Stimulated activated CD4-positive, alpha-beta T cell treated with anti-CD3 and anti-CD28 coated beads, Interleukin-2, amount 100 ng/mL, for 4 hours (primary cell): ENCODE results near the gene GRAPL.
"Not testable (repeated sequence)": the region's sequence is repeated elsewhere in the genome, so short reads cannot be mapped to it uniquely, and the experiment has no call there.

Source experiments
- DNase-seq: peaks from one replicate; pipeline ENCODE4 v3.0.0-alpha.2; 2020; ENCODE audit warnings: low read depth

Gene GRAPL

DNA sequence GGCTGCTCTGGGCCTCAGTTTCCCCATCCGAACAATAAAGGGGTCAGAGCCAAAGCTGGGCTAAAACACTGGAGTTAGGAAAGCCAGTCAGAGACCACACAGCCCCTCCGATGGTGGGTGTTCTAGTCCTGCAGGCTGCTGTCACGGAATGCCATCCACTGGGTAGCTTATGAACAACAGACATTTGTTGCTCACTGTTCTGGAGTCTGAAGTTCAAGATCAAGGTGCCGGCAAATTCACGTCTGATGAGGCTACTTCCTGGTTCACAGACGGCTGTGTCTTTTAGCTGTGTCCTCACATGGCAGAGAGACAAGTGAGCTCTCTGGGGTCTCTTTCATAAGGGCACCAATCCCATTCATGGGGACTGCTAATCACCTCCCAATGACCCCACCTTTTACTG lies 9.2 kb downstream of the GRAPL start:
- not testable (repeated sequence) for DNase-seq

DNA sequence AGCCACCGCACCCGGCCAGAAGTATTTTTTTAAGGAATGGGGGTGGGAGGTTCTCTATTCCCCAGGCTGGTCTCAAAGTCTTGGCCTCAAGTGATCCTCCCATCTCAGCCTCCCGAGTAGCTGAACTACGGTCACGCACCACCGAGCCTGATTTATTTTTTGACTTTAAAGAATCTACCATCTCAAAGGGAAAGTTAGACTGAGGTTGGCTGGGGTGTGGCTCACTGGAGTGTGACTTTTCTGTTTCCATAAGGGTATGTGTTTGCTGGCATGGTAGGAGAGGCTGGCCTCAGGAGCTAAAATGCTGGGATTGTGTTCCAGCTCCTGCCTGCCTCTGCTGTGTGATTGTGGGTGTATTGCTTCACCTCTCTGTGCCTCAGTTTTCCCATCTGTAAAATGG lies 10.6 kb downstream of the GRAPL start:
- DNase-seq, result not testable (repeated sequence)

DNA sequence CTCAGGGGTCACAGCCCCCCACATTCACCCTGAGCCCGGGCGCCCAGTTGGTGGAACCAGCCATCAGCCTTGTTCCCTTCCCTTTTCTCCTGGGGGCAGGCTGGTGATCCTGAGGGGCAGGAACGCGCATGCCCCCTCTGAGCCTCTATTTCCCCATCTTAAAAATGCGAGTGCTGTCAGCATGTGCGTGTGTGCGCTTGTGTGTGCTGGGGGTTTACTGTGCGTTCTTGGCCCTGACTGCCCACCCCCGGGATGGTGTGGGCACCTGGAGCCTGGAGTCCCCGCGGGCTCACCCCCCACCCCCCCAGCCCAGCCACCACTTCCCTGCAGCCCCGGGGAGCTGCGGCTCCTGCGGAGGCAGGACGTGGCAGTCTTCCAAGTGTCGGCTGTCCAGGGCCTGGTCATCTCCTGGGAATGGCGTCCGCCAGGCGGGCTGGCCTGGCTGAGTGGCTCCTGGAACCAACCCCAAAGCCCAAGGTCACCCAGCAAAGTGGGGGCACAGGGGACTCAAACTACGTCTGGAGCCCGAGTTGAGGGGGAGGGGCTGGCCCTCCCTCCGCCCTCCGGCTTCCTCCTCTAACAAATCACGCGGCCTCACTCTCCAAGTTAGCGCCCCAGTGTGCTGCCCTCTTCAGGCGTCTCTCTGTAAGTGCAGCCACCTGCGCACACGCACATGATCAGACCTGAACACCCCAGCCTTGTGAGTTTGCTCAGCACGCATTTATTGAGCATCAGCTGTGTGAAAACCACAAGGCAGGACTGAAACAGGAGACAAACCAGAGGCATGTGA lies 14.2 kb downstream of the GRAPL start:
- DNase-seq, result not testable (repeated sequence)

DNA sequence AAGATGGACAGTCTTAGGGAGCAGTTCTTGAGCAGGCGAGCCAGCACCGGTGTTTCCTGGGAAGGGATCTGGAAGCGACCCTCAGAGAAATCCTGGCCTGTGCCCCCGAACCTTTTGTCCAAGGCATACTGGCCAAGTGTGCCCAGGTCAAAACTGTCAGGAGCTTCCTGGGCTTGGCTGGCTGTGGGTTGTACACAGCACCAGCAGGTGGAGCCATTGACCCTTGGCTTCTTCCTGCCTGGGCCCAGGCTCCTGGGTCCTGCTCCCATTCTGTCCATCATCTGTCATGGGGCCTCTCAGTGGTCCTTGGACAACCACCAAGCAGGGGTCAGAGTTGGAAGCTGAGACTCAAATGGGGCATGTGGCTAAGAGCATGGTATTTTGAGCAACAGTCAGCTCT lies 15.0 kb downstream of the GRAPL start:
- DNase-seq, result not testable (repeated sequence)

DNA sequence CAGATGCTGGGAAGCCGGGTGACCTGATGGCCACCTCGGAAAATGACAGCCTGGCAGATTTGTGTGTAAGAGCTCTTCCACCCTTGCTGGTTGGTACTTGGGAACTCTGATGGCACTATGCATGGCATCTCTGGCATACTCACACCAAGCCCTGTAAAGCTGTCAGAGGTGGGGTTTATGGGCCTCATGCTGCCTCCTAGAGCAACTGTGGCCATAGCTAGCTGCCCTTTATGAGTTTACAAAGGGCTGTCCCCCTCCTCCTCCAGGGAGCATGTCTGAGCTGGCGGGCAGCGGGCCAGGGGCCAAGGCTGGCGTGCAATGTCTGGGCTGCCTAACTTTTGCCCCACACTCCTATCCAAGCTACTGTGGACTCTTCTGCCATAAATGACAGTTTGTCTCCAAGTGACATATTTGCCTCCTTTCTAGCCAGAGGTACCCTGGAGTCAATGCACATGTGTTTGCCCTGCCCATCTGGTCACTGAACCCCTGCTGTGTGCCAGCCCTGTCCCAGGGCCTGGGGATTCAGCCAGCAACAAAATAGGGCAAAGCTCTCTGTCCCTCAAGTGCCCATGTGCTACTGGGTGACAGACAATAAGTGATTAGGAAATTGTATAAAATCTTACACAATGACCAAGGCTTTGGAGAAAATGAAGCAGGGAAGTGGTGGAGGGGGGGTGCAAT lies 15.8 kb downstream of the GRAPL start:
- DNase-seq, result not testable (repeated sequence)

DNA sequence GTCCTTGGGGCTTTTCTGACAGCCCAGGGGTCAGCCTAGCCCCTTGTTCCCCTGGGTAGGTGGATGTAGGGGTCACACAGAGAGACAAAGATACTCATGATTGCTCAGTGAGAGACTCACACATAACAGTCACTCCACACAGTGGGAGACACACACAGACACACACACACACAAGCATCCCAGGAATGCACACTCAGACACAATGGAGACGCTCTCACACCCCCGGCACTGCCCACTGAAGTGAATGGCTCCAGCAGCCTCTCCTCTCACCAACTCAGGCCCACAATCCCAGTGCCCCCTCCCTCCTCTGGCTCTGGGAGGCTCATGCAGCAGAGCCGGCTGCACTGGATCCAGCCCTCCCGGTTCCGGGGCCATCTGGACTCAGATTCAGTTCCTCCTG lies 17.0 kb downstream of the GRAPL start:
- not testable (repeated sequence) for DNase-seq

DNA sequence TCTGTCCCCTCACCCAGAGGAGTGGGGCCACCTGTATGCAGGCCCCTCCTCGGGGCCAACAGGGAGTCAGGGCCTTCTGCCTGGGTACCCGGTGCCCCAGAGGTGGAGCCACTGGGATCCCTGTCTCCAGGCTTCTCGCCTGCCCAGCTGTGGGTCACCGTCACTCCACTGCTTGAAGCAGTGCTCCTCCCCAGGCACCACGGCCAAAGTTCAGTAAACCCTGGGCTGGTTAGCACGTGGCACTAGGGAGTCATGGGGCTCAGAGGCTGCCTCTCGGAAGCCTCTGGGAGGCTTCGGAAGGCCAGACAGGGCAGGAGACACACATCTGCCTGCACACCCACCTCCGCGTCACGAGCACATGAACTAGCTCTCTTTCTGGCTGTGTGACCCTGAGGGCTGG lies 18.1 kb downstream of the GRAPL start:
- not testable (repeated sequence) for DNase-seq

DNA sequence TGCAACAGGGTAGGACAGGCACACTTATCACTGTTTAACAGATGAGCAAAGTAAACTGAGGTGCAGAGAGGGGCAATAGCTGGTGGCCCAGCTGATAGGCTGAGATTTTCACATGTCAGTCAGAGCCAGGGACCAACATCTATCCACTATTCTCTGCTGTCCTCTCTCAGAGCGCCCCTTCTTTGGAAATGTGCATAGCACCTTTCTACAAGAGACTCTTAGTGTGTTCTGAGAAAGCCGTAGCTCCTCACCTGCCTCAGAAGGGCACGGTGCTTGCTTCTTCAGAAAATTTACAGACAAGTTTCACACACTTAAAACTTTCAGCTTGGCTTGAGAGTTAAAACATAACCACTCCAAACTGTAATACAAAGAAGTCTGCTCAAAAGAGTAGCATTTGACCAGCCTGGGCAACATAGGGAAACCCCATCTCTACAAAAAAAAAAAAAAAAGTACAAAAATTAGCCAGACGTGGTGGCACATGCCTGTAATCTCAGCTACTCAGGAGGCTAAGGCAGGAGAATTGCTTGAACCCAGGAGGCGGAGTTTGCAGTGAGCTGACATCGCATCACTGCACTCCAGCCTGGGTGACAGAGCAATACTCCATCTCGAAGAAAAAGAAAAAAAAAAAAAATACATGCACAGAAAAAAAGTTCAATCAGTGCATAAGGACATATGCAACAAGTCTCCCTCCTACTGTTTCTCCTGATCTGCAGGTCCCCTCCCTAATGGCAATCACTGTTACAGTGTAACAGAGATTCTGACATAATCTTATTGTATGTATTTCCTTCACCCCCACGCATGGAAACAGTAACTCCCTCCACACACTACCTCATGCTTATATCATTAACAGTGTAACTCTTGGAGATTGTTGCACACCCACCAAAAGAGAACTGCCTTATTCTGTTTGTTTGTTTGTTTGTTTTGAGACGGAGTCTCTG lies 23.6 kb downstream of the GRAPL start:
- not testable (repeated sequence) for DNase-seq

DNA sequence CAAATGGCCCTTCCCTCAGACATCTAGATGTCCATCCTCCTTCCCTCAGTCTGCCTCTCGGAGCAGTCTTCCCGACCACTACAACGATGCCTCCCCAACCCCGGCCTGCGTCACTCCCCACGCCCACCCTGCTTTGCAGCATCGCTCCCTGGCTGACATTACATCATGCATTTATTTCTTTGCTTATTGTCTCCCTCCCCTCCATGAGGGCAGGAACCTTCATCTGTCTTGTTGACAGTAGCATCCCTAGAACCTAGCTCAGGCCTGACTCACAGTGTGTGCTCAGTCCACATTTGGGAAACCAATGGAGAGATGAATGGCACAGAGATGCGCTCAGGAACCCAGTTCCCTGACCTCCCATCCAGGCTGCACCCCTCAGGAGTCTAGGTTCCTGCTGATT lies 30.2 kb downstream of the GRAPL start:
- not testable (repeated sequence) for DNase-seq

DNA sequence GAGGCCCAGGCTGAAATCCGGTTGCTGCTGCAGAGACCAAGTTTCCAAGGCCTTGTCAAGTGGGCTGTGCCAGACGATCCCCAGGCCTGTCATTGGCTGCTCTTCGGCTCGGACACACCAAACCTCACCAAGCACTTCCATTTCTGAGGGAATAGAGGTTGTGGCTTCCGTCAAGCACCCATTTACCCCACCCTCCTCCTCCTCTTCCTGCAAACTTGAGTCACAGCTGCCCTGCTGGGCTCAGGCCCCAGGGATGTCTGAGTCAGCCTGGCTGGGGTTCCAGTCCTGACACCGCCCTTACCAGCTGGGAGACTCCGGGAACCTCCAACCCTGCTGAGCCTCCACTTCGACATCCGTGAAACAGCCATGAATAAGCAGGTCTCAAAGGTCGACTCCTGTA lies 31.1 kb downstream of the GRAPL start:
- not testable (repeated sequence) for DNase-seq

DNA sequence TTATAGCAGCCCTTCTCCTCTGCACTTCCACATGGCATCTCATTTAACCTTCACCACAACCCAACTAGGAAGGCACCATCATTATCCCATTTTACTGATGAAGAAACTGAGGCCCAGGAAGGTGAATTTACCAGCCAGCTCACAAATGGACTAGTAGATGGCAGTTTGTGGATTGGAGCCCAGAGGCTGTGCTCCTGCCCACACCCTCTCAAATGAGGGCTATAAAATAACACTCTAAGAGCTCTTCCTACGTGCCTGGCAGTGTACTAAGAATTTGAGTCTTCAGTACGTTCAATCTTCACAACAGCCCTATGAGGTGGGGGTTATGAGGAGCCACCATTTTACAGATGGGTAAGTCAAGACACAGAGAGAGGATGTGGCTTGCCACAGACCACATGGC lies 31.5 kb downstream of the GRAPL start:
- DNase-seq, result not testable (repeated sequence)

DNA sequence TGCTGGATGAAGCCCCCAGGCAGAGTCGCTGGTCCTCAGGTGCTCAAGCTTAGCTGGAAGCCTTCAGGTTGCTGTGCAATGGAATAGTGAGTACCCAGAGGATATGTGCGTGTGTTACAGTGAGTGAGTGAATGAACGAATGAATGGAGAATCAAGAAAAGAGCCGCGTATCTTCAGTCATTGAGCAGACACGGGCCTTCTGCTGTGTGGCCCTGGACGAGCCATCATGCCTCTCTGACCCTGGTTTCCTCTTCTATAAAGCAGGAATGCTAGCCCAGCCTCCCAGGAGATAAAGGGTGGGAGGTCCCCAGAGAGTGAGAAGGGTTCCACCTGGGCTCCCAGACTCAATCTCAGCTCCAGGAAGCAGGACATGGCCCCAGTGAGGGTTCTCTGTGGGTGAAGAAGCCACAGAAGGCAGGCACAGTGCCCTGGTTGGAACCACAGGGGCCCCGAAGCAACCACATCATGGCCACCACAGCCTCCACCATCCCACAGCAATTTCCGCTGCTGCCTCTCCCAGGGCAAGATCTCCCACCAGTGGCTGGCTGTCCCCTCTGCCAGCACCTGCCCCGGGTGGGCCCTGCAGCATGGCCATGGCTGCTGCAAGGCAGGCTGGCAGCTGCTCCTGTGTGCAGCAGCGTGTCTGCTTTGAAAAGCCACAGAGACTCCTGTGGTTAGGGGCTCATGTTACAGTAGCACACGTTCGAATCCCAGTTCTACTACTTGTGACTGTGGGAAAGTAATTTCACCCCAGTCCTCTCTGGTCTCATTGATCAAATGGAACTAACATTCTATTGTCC lies 34.1 kb downstream of the GRAPL start:
- not testable (repeated sequence) for DNase-seq

DNA sequence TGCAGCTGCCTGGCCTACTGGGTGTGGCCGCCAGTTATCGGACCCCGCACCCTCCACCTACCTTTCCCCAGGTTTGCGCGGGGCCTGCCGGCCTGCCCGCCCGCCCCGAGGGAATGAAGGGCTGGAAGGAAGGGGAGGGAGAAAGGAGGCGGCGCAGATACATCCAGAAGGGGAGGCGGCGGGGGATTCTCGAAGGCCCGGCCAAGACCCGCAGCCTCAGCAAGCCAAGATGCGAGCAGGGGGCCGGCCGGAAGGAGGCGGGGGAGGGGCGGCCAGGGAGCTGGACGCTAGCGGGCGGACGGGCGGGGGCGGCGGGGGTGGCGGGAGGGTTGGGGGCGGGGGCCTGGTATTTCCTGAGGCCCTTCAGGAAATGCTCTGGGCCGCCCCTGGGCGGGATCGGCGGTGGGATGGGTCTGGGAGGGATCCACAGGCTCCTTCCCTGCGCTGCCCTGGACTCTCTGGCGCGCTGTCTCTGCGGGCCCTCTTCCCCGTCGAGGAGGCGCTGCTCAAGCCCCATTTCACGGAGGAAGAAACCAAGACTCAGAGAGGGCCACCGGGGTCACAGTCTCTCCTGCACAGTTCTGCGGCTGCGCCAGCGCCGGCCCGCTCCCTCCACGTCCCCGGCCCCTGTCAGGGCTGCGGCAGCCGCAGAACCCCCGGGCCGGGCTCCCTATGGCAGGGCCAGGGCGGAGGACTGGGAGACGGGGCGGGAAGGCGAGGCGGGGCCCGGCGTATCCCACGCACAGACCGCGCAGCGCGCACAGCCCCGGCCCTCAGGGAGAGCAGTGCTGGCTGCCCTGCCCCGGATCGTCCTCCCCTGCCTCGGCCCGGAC lies 35.2 kb downstream of the GRAPL start:
- not testable (repeated sequence) for DNase-seq

DNA sequence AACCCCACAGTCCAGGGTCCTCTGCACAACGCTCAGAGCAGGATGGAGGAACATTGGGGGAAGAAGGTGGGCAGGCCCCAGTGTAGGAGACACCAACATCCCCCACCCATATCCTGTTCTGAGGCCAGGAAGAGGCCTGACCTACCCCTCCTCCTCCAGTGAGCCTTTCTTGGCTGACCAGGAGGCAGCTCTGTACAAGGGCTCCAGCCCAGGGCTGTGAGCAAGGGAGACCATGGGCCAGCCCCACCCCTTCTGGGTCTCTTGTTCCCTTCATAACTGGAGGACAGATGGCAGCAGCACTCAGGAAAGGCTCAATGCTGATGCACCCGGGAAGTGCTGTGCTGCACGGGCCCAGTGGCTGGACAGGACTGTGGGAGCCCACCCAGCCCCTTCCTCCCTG lies 47.0 kb downstream of the GRAPL start:
- DNase-seq, result not testable (repeated sequence)

DNA sequence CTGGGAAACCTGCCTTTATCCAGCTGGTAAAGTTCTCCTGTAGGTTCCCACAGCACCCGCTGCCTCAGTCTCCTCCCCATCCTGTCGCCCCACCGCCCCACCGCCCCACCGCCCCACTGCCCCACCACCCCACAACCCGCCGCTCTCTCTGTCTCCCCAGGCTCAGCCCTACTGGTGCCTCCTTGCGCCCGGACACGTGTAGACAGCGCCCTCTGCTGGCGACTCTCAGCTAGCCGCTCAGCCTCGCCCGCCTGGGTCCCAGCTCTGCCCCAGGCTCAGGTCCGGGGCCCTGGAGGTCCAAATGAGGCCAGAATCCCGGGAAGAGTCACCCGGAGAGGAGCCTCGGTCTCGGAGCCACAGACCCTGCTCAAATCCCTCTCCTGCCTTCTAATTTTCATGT lies 48.0 kb downstream of the GRAPL start:
- DNase-seq, result not testable (repeated sequence)

DNA sequence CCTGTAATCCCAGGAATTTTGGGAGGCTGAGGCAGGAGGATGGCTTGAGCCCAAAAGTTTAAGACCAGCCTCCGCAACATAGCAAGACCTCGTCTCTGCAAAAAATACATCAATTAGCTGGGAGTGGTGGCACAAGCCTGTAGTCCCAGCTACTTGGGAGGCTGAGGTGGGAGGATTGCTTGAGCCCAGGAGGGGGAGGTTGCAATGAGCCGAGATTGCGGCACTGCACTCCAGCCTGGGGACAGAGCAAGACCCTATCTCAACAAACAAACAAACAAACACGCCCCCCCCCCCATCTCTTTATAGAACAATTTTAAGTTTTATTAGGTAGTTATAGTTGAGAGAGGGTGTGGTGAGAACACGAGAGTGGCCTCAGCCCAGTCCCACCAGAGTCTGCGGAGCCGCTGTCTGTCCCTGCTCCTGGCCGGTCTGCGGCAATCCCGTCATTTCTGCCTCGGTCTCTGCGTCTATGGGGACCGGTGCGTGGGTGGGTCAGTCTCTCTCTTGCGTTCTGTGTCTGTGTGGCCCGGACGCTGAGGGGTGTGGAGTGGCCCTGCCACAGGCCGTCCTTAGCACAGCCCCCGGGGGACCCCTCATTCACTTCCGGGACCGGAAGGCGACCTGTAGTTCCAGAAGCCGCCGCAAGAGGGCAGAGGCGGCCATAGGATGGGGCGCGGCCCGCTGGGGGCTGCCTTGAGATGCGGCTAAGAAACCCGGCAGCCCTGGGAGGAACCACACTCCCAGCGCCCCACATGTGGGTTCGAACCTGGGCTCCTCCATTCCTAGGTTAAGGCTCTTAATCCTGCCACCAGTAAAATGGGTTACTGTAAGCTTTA lies 53.9 kb downstream of the GRAPL start:
- DNase-seq, result not testable (repeated sequence)

DNA sequence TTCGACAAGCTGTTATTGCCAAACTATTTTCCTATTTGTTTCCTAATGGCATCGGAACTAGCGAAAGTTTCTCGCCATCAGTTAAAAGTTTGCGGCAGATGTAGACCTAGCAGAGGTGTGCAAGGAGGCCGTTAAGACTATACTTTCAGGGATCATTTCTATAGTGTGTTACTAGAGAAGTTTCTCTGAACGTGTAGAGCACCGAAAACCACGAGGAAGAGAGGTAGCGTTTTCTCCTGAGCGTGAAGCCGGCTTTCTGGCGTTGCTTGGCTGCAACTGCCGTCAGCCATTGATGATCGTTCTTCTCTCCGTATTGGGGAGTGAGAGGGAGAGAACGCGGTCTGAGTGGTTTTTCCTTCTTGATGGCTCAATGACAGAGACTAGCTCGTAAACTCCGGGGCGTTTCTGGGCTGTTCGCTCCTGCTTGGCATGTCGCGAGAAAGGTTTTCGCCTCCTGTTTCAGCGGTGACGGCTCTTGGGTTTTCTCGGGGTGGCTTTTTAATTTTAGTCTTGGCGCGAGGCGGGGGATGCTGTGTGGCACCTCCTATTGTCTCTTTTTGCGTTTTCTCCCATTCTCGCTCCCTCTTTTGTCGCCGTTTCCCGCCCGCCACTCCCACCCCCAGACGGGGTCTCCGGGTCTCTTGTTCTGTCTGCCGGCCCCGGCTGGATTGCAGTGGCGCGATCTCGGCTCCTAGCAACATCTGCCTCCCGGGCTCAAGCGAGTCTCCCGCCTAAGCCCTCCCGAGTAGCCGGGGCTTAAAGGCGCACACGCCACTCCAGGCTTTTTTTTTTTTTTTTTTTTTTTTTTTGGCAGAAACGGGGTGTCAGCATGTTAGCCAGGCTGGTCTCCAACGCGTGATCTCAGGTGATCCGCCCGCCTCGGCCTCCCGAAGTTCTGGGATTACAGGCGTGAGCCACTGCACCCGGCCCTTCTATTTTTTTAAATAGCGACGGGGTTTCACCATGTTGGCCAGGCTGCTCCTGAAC lies 60.8 kb downstream of the GRAPL start:
- not testable (repeated sequence) for DNase-seq
